HG02943 (cell line): ENCODE data around the gene CCNY.

ENCODE experiments used
- ATAC-seq: cut with Tn5 transposase; IDR thresholded peaks from one replicate; pipeline ENCODE4 v1.9.1; 2021; ENCODE audit warnings: mild to moderate bottlenecking, low read depth, moderate library complexity; ENCODE audit not compliant: unreplicated experiment

Gene CCNY

DNA sequence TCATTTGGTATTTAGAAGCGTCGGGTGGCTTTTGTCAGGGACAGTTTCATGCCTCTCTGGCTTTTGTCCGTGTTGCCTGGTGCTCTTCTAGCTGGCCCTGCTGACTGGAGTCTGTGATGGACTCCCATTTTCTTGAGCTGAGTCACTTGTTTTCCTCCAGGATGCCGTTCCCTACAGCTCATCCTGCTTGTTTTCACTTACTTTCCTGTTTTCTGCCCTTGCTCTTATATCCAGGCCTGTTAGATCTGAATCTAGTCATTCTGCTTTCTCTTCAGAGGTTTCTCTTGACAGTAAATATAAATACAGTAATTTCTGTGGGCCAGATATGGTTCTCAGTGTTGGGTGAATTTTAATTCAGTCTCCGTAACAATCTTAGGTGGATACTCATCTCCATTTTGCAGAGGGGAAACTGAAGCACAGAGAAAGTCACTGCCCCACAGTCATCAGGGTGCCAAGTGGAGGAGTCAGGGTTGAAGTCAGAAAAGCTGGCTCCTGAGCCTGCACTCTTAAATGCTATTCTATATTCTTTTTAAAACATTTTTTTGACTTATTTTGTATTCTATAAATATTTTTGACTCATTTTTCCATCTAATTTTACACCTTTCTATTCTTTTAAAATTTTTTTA lies 85.4 kb downstream of the CCNY start:
- ATAC-seq = no peak

- no peak for ATAC-seq
These were observed 85.9 kb downstream of the CCNY start for GRCh38 chr10:35422228-35422627.

- ATAC-seq = no peak
These were observed 87.4 kb downstream of the CCNY start for GRCh38 chr10:35423505-35424306.

DNA sequence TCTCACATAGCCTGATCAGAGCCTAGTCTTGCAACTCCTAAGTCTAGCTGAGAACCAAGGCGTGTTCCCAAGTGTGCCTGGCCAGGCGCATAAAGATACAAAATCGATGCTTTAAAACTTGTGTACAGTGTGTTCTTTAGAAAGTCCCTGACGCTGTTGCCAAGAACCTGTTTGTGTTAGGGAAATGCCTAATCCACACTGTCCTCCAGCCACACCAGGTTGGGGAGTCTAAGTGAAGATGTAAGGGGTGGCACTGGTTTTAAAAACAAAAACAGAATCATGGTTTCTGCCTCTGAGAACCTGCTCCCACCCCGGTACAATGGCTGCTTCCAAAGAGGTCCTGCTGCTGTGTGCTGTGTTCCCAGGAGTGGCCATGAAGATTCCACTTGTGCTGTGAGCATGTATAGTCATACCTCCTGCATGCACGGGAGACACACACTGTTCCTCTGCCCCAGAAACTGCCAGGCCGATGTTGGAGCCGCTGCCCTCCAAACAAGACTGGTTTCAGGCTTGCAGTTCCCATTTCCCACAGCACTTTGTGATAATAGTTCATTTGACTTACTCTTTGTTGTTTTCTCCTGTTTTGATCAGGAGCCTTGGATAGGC lies 88.5 kb downstream of the CCNY start:
- no peak for ATAC-seq

GRCh38 chr10:35425595-35425994 lies 89.3 kb downstream of the CCNY start:
- no peak for ATAC-seq

GRCh38 chr10:35426657-35427056 lies 90.3 kb downstream of the CCNY start:
- no peak for ATAC-seq

DNA sequence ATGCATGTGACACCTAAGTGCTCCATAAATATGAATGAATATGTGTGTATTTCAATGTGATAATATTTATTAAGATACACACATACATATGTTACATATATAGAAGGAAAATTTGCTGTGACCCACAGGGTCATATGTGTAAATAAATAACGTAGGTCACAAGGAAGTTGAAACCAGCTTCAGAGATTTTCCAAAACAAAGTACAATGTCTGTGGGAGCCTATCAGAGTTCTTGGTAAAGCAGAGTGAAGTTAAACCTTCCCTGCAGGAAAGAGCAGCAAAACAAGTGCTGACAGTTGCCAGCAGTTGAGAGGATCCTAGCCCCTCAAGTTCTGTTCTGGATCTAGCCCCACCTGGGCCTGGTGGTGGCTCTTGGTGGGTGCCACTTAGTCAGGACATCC lies 91.2 kb downstream of the CCNY start:
- no peak for ATAC-seq

DNA sequence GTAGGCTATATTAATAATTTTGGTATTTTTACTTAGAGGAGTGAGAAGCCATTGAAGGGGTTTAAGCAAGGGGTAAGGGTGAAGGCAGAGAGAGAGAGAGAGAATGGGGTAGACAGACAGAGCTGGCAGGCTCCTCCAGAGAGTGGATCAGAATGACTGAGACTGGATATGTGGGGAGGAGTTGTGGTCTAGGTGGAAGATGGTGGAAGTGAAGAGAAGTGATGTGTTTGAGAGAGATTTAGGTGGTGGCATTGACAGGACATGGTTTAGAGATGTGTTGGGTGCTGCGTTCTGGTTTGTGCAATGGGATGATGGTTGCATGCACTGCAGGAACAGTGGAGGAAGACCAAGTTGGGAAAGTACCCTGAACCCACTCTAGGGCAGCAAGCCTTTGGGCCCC lies 92.2 kb downstream of the CCNY start:
- no peak for ATAC-seq

- no peak for ATAC-seq
These were observed 96.6 kb downstream of the CCNY start for GRCh38 chr10:35432781-35433338.

GRCh38 chr10:35433851-35434426 lies 97.6 kb downstream of the CCNY start:
- ATAC-seq = no peak

DNA sequence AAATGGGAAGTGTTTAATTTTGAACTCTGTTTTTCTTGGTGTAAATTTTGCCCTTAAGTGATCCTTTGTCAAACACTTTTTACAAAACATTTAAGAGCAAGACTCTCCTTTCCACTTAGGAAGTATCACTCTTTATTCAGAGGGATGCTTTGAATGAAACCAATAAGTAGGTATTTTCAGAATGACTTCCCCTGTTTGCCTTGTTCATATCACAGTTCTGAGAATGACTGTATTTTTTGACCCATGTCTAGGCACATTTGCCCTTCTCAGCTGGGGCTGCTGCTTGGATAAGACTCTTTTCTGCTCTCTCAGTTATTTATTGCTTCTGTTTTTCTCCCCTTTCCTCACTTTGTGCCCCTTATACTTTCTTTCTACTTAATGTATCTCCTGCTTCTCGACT lies 98.2 kb downstream of the CCNY start:
- ATAC-seq = no peak

DNA sequence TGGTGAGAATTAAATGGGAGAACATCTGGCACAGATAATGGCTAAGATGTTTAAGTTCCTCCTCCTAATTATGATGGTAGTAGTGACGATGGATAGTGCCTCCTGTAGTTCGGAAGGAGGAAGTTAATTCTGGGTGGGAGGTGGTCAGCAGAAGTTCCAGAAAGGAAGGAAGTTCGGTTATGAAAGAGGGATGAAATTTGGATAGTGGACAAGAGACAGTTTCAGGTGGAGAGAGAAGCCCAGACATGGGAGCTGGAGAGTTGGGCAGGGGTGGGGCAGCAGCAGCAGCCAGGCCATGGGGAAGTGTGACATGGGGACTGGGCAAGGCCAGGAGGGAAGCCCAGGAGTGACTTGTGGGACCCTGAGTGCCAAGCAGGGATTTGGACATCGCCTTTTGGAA lies 99.5 kb downstream of the CCNY start:
- no peak for ATAC-seq

DNA sequence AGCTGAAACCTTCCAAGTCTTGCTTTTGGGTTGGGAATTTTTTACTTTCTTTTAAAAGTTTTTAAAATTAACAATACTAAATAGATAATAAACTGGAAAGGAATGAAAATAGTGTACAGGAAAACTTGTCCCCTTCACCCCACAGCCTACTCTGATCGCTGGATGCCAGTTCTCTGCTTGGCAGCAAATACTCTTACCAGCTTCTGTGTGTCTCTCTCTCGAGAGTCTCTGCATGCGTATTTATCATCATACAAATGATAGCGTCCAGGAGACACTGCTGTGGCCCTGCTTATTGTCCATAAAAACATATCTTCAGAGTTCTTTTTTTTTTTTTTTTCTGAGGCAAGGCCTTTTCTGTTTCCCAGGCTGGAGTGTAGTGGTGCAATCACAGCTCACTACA lies 101.5 kb downstream of the CCNY start:
- ATAC-seq = no peak

- ATAC-seq = no peak
These were observed 102.6 kb downstream of the CCNY start for GRCh38 chr10:35438718-35439571.

DNA sequence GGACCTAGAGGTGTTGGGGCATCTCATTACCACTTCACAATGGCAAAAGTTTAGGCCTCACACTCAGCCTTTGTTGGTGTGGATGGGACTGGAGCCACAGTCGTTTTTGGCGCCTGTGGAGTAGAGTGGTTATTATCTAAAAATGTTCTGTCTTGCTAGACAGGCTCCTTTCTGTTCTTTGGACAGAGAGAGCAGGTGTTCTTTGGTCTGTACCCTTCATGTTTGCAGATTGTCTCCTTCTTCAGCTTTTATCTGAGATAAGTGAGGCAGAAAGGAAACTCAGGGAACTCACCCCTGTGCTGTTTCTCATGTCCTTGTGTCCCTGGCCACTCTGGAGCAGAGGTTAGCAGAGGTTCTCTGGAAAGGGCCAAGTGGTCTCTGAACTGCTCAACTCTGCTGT lies 103.7 kb downstream of the CCNY start:
- no peak for ATAC-seq

DNA sequence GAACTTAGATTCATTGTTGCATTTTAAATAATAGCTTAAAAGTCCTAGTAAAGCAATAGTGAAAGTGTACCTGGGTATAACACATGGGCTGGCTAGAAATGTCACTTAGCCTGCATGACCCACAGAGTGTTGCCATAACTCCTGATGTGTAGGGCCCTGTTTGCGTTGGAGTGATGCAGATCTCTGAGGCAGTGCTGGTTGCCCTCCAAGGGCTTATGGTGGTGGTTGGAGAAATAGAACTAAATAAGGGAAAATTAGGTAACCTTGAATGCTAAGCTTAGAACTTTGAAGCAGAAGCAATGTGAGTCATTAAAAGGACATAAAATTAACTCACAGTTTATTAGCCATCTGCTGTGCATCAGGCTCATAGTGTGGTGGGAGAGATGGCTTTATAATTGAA lies 105.7 kb downstream of the CCNY start:
- no peak for ATAC-seq

- ATAC-seq = no peak
These were observed 106.3 kb downstream of the CCNY start for GRCh38 chr10:35442592-35442991.

GRCh38 chr10:35443858-35444257 lies 107.5 kb downstream of the CCNY start:
- no peak for ATAC-seq

DNA sequence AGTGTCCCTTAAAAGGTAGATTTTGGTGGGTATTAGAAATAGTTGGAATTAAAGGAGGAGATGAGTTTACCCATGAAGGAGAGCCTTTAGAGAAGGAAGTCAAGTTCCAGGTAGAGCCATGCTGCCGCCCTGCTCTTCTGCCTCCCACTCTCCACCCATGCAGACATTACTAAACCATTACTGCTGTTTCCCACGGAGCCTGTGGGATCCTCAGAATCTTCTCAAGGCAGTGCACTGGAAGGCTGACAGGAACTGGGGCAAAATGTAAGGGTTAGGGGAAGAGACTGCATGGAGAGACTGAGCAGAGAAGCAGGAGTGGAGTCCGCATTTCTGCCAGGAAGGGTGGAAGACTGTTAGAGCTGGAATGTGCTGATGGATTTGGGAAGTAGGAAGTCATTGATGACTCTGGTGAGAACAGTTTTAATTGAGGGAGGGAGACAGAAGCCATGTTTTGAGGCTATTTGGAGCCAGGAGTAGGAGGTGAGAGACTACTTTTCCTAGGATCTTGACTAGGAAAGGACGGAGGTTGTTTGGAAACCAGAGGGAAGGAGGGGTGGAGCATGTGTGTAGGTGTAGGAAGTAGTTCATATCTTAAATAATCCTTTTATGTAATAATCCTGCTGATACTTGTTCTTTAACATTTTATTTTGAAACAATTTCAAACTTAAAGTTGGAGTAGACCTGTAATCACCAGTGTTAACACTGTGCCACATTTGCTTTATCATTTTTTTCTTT lies 109.0 kb downstream of the CCNY start:
- no peak for ATAC-seq

DNA sequence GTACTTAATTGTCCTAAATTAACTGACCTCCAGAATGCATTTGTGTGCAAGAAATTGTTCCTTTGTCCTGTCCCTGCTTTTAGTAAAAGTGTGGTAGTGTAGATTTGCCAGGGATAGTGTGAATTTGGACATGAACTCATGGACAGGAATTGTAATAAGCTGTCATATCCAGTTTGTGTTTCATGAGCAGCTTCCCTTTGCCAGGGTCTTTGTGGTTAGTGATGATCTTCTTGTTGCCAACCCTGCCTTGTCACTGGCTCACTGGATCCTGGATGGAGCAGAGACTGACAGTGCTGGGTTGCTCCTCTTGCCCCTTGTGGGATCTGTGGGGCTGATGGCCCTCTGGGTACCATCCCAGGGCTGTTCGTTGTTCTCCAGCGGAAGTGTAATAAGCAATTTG lies 110.1 kb downstream of the CCNY start:
- ATAC-seq = no peak
